GM18511 (cell line): Measurements from ENCODE around the gene ADGRG3.

Experiments used
- ATAC-seq: cut with Tn5 transposase; IDR thresholded peaks from one replicate; pipeline ENCODE4 v1.9.1; 2021; ENCODE audit warnings: mild to moderate bottlenecking, moderate library complexity; ENCODE audit not compliant: unreplicated experiment

Gene ADGRG3

DNA sequence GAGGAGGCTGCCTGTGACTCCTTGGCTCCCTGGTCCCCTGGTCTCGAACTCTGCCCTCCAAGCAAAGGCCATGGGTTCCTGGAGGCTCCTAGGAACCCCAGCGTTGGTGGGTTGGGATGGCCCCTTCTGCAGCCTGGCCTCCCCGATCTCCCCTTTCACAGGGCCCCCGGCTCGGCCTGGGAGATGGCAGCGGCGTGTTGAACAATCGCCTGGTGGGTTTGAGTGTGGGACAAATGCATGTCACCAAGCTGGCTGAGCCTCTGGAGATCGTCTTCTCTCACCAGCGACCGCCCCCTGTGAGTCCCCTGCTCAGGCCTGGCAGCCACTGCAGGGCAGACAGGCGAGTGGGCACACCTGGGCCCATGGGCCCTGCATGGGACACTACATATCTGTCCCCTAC lies 10.9 kb downstream of the ADGRG3 start:
- ATAC-seq: no peak

DNA sequence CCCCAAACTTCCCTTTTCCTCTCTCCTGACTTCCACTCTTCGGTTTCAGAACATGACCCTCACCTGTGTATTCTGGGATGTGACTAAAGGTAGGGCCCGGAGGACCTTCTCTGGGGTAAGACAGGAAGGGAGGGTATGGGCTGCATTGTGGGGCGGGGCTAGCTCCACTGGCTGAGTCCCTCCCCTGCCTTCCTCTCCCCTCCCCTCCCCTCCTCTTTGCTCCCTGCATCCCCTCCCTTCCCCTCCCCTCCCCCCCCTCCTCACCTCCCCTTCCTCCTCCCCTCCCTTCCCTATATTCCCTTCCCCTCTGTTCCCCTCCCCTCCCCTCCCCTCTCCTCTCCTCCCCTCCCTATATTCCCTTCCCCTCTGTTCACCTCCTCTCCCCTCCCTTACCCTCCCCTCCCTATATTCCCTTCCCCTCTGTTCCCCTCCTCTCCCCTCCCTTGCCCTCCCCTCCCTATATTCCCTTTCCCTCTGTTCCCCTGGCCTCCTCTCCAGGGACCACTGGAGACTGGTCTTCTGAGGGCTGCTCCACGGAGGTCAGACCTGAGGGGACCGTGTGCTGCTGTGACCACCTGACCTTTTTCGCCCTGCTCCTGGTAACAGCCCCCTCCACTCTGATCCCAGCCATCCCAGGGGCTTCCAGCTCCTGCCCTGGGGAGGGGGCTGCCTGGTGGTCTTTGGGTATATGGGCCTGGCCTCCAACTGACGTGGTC lies 11.8 kb downstream of the ADGRG3 start:
- ATAC-seq: no peak

DNA sequence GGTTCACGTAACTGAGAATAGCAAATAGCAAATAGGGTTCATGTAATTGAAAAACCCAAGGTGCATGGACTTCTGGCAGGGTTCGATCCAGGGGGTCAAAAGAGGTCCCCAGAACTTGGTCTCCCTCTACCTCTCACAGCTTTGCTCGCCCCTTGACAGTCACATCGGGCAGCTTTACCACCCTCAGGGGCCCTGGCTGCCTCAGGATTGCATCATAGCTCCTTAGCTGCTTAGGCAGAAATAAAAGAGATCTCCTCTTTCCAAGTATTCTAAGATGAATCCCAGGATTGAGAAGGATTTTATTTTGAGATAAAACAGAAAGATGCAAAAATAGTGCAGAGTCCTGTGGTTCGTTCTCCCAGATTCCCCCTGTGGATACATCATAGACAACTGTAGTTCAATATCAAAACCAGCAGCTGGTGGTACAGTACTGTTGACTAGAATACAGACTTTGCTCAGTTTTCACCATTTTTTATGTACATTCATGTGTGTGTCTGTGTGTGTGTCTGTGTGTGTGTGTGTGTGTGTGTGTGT lies 12.8 kb downstream of the ADGRG3 start:
- ATAC-seq: no peak

DNA sequence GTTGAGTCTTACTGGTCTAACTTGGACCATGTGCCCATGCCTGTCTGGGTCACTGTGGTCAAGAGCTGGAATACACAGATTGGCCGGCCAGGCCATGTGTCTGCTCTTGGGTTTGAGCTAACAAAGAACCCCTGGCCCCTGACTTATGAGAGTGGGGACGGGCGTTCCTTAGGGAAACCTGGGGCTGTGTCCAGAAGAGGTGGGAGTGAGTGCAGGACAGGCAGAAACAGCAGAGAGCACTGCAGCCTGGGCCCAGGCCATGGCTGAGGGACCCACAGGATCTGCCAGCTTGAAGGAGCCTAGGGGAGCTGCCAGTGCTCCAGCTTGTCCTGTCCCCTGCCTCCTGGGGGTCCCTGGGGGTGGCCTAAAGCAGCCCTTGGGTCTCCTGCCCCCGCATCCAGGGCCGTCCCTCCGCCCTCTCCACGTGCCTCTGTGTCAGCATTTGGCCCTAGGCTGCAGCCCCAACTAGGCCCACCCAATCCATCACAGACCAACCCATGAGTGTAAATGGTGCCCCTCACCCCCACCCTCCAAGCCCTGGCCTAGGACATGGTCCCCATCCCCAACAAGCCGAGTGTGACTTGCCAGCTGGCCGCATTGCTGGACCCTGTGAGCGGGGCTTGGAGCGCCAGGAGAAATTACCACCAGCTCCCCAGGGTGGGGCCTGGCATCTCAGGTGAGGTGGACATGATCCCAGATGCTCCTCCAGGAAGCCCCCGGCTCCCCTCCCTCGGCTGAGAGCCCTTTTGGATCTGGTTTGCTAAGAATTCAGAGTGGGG lies 14.0 kb downstream of the ADGRG3 start:
- ATAC-seq: no peak

DNA sequence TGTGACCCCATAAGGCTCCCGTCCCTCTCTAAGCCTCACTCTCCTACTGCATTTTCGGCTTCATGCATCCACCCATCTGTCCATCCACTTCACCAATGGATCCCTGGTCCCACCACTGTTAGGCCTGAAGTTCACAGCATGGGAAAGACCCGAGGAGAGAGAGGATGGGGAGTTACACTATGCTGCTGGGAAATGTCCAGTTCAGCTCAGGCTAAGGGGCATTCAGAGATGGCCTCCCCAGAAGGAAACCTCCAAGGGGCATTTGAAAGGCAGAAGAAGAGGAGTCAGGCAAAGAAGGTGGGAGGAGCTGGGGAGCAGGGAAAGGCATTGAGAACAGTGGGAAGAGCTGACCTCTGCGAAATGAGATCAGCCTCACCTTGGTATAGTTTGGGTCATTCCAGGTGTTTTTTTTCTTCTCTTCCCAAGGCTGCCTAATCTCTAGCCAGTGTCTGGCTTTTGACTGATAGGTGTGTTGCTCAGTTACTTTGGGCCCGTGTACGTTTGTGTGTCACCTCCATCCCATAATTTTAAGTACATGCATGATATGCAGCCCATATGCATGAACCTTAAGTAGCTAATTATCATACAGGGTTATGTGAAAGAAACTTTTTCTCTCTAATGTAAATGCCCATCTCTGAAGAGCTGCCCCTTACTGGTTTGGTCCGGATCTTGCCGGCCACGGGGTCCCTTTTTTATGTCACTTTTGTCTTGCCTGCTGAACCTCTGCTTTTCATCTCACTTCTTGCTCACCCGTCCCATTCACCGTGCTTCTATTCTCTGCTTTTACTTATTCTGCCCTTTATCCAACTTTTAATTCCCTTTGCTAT lies 14.9 kb downstream of the ADGRG3 start:
- ATAC-seq: no peak

DNA sequence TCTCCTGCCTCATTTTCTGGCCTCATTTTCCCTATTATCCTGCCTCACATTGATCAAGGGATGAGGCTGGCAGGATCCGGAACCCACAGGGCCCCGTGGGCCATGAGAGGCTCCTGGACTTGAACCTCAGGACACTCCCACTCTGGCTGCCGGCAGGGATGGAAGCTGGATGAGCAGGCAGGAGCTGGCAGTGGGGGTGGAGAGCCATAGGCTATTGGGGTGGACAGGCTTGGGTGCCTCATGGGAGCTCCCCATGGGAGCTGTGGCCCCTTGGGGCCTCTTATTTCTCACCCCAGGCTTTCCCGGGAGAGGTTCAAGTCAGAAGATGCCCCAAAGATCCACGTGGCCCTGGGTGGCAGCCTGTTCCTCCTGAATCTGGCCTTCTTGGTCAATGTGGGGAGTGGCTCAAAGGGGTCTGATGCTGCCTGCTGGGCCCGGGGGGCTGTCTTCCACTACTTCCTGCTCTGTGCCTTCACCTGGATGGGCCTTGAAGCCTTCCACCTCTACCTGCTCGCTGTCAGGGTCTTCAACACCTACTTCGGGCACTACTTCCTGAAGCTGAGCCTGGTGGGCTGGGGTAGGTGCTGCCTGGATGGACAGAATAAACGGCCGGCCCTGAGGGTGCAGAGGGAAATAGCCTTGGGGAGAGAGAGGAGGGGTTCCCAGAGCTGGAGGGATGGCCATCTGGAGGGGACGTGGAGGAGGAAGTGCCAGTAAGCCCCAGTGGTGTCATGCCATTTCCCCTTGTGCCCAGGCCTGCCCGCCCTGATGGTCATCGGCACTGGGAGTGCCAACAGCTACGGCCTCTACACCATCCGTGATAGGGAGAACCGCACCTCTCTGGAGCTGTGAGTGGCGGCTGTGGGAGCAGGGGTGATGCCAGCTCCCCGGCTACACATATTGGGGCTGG lies 15.8 kb downstream of the ADGRG3 start:
- ATAC-seq: no peak

DNA sequence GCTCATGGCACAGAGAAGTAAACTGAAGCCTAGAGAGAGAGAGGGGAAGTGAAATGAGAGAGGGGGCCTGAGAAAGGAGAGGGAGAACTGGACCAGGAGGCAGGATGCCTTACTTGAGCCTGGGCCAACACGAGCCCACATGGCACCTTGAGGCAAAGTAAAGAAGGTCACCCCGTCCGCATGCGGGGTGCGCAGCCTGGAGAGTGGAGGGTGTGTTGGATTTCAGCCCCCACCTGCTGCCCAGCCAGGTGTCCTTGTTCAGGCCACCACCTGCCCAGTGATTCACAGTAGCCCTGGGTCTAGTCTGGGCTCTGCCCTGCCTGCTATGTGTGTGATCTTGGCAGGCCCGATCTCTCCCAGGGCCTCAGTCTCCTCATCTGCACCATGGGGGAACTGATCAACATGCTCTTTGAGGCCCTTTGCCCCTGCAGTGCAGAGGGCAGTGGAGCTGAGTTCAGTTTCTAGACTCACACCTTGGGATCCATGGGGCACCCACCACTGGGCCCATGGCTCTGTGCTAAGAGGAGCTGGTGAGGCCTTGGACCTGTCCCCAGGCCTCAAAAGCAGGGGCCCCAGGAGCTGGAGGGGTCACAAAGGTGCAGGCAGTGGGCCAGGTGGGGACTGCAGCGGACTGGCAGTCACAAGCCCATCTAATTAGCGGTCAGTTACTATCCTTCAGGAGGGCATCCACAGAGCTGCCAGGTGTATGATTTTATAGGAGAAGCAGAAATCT lies 16.7 kb downstream of the ADGRG3 start:
- no peak for ATAC-seq

DNA sequence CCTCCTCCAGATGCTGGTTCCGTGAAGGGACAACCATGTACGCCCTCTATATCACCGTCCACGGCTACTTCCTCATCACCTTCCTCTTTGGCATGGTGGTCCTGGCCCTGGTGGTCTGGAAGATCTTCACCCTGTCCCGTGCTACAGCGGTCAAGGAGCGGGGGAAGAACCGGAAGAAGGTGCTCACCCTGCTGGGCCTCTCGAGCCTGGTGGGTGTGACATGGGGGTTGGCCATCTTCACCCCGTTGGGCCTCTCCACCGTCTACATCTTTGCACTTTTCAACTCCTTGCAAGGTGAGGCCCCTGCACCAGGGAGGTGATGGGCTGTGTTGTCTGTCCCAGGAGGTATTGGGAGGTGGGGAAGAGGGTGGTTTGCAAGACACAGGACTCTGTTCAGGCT lies 17.5 kb downstream of the ADGRG3 start:
- ATAC-seq: no peak

DNA sequence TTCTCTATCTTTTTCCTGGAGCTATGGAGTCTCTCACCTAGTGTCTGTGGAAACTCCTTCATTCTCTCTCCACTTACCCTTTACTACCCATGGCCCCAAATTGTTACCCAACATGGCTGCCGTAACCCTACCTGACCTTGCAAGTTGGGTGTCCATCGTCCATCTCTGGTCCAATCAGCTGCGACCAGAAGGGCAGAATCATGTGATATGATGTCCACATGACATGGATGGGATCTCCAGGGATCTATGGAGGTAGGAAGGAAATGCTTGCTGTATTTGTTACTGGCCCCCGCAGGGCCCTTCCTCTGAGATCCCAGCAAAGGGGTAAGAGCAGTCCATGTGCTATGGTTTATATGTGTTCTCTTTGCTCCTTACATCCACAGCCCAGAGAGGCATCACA lies 18.5 kb downstream of the ADGRG3 start:
- ATAC-seq: no peak

DNA sequence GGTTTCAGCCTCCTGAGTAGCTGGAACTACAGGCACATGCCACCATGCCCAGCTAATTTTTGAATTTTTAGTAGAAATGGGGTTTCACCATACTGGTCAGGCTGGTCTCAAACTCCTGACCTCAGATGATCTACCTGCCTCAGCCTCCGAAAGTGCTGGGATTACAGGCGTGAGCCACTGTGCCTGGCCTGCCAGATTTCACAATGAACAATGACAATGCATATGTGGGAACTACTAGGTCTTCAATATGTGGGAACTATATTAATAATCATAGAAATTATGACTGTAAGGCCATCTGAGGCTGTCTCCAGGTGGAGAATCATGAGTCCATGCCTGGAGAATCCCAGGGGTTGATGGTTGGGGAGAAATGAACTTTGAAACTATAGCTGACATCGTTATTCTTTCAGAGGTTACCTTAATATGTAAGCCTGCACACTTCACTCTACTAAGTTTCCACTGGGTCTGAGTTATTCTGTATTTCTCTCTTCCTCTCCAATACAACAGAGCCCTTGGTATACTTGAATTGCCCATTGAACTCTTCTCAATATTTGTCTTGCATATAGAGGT lies 19.3 kb downstream of the ADGRG3 start:
- no peak for ATAC-seq

DNA sequence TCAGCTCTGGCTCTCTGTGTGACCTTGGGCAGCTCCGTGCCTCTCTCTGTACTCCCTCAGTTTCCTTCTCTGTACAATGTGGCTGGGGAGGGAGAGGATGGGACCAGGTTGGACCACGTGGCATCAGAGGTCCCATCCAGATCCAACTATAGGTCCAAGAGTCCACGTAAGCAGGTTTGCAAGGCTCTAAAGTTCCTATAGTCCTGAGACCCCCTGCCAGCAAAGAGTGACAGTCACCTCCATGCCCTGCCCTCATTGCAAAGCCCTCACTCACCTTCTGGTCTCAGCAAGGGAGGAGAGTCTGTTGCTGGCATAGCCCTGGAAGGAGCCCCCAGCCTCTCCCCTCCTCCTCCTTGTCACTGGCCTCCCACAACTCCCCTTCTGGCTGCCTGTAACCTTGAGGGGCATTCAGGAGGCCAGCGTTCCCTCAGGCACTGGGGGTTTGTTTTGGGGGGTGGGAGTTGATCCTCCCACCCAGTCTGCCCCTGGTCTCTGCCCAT lies 20.4 kb downstream of the ADGRG3 start:
- ATAC-seq: no peak

DNA sequence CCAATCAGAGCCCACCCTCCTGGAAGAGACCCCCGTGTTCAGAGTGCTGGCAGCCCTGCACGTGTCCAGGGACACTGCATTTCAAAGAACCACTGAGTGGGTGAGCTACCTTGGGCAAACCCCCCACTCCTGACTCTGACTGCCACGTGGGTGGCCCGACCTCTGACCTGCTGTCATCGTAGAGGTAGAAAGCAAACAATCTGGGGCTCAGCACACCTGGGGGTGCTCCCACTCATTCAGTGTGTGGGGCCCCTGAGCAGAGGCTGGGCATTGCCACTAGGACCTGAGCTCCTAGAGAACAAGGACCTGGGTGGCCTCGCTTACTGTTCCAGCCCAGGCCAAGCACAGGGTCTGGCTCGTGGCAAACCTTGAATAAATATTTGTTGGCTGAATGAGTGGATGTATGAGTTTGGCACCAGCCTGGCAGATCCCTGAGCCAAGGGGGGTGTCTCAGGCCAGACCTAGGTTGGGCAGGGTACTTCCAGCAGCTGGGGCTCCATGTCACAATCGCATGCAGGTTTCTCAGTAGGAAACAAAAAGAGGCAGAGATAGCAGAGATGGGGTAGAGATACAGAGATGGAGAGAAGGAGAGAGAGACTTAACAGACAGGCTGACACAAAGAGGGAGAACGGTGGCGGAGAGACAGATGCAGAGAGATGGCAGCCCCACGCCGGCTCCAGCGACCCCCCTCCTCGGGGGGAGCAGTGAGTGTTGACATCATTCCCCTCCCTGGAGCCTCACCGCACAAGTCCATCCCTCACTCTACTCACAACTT lies 21.1 kb downstream of the ADGRG3 start:
- ATAC-seq: peak; percentile 23

DNA sequence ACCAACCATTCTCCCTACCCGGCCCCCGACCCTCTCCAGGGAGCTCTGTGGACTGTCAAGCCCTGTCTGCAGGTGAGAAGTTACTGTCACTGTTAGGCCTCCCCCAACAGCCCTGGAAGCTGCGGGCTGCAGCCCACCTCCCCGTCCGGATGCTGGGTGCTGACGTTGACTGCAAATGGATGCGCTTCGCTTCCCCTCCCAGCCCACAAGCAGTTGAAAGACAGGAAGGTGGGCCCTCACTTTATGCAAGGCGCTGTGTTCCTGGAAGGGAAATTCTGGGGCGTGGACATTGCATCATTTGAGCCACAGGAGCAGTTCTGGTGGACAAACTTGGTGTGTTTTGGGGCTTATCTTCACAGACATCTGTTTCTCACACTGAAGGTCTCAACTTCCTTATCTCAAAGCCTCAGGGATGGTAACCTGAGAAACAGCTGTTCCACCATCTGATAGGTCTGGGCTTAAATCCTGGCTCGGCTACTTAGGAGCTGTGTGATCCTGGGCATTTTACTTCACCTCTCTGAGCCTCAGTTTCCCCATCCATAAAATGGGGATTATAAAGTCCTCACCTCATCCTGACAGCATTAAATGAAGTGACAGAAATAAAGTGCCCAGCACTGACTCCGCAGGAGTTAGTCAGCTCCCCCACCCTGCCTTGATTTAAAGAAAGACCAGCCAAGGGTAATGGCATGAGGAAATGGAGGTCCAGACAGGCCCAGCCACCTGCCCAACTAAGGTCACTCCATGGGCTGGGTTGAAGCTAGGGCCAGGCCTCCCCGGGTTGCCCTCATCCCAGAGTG lies 21.9 kb downstream of the ADGRG3 start:
- peak; percentile 81 for ATAC-seq

DNA sequence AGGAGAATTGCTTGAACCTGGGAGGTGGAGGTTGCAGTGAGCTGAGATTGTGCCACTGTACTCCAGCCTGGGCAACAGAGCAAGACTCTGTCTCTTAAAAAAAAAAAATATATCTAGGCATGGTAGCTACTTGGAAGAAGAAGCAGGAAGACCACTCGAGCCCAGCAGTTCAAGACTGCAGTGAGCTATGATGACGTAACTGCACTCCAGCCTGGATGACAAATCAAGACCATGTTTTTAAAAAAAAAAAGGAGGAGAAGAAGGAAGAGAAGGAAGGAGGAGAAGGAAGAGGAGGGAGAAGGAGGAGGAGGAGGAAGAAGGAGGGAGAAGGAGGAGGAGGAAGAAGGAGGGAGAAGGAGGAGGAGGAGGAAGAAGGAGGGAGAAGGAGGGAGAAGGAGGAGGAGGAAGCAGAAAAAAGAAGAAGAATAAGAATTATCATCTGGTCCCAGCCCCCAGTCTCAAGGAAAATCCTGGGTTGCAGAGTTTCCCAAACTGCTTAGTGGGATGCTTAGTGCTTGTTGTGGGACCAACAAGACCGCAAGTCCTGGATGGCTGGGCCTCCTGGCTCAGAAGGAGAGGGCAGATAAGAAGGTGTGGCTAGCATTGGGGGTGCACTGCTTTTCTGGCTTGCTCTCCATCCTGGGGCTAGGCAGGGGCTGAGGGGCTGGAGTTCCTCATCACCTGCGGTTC lies 22.8 kb downstream of the ADGRG3 start:
- ATAC-seq: no peak

DNA sequence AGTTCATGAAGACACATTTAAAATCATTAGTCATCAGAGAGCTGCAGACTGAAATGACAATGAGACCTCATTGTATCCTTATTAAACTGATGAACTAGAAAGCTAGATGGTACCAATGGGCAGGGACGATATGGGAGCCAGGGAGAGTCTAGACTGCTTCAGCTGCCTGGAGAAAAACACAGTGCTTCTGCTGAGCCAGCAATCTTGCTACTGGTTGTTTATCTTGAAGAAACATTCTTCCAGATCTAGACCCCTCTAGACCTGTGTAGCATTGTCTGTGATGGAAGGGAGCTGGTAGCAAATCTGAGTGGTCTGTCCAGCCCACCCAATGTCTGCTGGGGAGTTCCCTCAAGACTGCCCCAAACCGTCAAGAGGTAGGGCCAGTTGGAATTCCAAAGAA lies 24.5 kb downstream of the ADGRG3 start:
- ATAC-seq: no peak

DNA sequence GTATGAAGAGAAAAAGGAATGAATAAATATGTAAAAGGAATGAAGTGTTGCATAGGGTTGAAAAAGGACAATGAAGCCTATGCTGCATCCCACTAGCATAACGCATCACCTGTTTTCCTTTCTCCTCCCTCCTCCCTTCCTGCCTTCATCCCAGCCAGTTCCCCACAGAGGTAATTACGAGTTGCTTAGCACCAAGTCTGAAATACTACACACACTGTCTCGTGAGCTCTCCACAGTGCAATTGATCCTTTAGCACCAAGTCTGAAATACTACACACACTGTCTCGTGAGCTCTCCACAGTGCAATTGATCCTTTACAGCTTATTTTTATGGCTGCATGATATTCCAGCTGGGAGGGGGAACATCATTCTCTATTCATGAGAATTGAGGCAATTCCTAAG lies 25.4 kb downstream of the ADGRG3 start:
- ATAC-seq: no peak

DNA sequence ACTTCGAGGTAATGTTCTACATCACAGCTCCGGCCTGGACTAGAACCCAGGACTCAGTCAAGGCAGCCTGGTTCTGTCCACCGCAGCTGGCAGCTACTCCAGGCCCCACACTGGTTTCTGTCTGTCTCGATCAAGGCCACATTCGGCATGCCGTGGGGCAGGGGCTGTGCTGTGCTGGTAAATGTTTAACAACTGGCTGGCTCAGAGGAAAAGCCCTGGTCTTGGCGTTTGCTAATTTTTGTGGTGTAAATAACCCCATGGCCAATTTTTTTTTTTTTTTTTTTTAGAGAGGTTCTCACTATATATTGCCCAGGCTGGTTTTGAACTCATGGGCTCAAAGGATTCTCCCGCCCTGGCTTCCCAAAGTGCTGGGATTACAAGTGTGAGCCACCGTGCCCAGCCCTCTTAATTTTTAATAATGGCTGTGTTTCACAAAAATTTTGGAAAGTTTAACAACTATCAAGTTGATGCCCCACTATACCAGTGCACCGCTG lies 26.2 kb downstream of the ADGRG3 start:
- no peak for ATAC-seq
